HK-2 (cell line): ENCODE measurements around the gene NR5A1.

Experiments used
- DNase-seq: peaks from one replicate; pipeline ENCODE4 v3.0.0-alpha.2; 2018; ENCODE audit not compliant: unreplicated experiment

Gene NR5A1

DNA sequence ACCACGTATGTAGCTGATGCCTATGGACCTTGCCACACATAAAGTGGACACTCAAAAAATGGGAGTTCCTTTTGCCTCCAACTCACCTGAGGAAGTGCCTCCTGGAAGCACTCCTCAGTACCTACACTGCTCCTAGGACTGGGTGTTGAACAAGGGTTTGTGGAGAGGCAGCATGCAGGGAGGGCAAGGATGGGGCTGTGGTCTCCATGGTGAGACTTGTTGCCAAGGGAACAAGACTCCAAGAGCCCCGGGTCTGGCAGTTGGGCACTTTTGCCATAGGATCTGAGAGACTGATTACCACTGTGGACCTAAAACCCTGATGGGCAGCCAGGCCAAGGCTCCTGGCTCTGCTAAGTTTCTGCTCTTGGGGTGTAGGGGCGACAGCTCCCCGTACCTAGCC, 6.9 kb upstream of the NR5A1 start:
- DNase-seq = no peak

DNA sequence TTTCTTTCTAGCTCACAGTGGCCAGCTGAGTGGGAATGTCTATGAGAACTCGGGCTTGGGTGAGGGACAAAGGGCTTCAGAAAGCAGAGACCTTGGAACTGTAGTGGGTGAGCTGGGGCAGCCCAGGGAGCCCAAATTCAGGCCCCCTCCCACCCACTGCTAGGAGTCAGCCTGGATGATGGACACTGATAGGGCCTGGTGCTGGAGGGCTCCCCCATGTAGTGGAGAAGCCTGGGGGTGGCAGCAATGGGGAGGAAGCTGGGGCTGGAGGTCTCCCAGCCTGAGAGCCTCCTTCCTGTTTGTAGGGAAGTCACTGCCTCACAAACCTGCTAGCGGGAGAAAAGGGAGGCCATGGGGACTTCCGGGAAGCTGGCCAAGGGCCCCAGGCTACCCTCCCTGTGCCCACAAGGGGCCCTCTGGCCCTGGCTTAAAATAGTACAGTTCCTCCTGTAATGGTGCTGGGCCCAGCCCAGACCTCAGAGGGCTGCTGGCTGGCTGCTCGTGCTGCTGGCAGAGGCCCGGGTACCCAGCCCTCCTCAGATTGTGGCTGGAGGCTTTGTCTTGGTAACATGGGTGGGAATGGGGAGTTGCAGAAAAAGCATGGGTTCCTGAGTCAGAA, 6.3 kb upstream of the NR5A1 start:
- DNase-seq = no peak

GRCh38 chr9:124512806-124513204, 5.6 kb upstream of the NR5A1 start:
- no peak for DNase-seq

DNA sequence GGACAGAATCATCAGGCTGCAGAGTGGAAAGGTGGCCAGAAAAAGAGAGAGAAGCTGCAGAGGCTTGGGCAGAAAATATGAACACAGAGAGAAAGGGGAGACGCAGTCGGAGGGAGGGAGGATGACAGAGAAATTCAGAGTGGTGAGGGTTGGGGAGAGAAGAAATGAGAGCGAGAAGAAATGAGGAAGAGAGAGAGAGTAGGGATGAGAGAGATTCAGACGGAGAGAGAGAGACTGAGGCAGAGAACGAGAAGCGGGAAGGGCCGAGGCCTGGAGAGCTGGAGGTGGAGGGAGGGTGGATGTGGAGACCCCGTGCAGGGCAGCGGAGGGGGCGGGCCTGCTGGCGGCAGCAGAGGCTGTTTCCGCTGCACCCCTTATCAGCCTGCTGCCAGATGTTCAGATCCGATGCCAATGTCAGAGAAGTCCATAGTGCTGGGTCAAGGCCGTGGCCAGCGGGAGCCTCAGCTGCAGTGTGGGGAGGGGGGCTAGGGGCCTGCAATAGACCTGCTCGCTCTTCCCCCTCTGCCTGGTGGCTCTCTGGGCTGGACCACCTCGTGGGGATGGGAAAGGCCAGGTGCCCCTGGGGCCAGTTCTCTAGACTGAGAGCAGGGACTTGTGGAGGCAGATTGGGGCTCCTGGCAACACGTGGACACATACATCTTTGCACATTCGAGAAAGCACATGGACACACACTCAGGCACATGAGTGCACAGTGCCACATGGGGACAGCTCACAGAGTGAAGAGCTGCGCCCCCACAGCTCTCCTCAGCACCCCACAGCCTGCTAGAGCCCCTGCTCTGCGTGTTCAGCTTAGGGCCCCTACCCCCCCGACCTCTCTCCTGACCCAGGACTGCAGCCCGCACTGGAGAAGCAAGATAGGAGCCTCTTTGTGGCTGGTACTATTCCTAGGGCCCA, 4.9 kb upstream of the NR5A1 start:
- DNase-seq = no peak

DNA sequence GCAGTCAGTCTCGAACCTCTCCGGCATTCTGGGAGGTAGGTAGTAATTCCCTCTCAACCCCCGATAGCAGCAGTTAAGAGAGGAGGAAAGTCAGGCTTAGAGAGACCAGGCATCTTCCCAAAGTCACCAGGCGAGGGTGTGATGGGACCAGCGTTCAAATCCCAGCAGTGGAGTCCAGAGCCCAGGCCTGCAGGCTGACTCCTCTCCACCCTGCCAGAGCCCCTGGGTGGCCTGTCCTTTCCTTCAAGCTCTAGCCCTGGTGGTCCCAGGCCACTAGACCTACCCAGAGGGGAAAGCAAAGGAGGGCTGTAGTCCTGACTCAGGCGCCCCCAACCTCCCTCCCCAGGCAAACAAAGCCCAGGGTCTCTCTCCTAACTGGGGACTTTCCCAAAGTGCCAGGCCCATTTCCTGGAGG, 4.2 kb upstream of the NR5A1 start:
- DNase-seq = no peak

- DNase-seq = no peak
Measured at GRCh38 chr9:124510650-124511425, 3.6 kb upstream of the NR5A1 start.

DNA sequence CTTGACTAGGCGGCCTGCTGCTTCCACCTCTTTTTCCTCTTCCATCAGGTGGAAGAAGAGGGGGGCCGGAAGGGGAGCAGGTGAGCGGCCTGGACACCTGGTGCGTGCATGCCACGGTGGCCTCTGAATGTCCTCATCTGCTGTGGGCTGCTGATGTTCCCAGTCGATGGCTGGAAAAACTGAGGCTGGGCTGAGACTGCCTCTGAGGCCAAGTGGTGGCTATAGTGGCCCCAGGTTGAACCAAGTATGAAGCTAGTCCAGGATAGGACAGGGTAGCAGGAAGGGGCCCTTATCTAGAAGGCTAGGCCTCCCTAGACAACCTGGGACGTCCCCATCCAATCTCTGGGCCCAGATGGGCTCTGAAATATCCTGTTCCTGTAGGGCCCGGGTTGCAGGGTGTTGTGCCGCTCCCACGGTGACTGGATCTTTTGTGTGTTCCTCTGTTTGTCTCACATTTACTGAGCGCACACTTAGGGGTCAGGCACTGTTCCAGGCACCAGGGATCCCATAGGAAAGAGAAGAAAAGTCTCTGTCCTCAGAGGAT, 753 bp upstream of the NR5A1 start:
- no peak for DNase-seq

DNA sequence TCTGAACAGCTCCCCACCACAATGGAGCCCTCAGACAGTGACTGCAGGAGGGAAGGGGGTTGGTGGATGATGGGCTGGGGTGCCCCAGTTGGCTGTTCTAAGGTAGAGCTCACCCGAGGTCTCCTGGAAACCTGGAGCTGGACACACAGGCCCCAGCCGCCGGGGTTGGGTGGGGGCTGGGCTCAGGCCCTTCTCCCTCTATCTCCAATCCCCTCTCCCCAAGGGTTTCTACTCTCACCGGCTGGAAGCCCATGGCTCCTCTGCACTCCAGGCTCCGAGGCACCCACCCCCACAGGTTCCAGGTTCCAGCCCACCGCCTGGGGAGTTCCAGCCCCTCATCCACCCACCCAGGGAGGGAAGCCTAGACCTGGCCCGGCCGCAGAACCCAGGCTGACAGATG, 766 bp downstream of the NR5A1 start:
- DNase-seq = no peak

DNA sequence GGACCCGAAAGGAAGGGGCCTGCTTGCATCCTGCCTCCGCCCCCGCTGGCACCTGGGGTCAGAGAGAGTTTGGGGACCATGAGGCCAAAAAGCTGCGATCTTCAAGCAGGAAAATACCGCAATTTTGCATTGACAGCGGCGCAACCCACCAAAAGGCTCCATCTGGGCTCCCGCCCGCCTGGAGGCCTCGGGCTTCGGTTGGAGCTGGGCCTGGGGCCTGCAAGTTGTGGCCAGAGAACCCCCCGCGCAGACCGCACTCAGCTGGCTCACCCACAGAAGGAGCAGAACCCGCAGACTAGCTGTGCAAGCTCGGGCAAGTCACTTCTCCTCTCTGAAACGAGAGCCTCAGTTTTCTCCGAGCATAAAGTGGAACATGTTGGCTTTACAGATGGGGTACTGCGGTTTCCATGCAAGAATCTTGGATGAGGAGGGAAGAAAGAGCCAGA, 1.3 kb downstream of the NR5A1 start:
- DNase-seq = no peak

GRCh38 chr9:124505006-124505900, 1.9 kb downstream of the NR5A1 start:
- no peak for DNase-seq

DNA sequence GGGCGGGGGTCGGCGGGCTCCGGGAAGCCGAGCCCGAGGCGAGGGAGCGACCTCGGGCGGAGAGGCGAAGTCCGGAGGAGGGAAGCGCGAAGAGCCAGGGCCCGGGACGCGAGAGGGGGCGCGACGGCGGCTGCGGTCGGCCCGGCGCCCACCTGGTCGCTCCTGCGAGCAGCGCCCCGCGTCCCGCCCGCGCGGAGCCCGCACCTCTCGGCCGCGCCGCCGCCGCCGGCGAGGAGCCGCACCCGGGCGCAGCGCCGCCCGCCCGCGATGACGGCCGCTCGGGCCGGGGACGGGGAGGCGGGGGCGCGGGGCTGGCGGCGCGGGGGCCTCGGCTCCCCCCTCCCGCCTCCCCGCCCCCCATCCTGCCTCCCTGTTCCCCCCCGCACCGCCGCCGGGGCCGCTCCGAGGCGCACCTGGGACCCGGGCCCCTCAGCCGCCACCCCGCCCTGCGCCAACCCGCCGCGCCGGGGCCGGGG, 2.6 kb downstream of the NR5A1 start:
- no peak for DNase-seq

- no peak for DNase-seq
Measured at GRCh38 chr9:124503713-124504529, 3.3 kb downstream of the NR5A1 start.

GRCh38 chr9:124502711-124503702, 4.2 kb downstream of the NR5A1 start:
- DNase-seq = no peak

DNA sequence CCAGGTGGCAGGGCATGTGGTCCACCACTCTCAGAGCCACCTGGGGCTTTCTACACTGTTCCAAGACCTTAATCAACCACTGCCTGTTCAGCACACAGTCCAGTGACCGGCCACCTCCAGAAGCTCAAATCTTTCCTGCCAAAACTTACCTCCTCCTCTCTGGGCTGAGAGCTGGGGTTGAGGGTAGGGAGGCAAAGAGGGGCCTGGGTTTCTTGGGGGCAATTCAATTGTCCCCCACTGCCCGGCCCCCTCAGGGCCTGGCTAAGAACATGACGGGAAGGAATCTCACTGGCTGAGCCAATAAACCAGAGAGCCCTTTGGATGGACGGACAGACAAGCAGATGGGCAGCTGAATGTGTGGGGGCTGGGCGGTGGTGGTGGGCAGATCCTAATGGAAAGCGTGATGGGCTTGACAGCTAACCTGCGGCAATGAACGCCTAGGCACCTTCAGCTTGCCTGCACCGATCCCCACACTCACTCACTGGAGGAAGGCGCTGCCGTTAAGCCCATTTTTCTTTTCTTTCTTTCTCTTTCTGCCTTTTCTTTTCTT, 5.4 kb downstream of the NR5A1 start:
- DNase-seq = no peak

DNA sequence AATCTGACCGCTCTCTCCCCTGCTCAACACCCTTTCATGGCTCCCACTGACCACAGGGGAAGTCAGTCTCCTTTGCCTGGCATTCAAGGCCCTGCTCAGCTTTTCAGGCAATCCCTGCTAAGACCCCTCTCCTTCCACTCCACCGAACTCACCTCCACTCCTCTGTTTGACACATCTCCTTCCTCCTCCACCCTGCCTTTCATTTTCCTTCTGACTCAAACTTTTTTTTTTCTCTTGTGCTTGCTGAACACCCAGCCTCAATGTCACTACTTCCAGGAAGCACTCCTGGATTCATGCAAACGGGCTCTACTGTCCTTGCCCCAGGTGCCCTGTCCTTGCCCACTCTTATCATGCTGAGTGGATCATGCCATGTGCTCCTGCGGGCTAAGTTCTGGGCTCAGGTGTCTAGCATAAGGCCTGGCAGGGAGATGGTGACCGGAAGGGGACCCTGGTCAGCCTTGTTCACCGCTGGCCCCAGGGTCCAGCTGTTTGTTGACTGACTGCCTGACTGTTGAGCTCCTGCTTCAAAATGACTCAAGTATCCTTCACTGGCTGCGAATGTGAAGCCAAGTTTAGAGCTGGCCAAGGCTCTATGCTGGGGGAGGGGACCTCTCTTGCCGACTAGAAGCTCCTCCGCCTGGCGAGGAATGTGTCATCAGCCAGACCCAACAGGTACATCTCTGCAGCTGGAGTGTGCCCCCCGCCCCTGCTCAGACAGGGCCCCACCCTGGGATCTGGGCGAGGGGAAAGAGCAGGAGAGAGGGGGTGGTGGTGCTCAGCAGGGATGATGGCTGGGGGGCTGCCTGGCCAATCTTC, 6.2 kb downstream of the NR5A1 start:
- DNase-seq = no peak

DNA sequence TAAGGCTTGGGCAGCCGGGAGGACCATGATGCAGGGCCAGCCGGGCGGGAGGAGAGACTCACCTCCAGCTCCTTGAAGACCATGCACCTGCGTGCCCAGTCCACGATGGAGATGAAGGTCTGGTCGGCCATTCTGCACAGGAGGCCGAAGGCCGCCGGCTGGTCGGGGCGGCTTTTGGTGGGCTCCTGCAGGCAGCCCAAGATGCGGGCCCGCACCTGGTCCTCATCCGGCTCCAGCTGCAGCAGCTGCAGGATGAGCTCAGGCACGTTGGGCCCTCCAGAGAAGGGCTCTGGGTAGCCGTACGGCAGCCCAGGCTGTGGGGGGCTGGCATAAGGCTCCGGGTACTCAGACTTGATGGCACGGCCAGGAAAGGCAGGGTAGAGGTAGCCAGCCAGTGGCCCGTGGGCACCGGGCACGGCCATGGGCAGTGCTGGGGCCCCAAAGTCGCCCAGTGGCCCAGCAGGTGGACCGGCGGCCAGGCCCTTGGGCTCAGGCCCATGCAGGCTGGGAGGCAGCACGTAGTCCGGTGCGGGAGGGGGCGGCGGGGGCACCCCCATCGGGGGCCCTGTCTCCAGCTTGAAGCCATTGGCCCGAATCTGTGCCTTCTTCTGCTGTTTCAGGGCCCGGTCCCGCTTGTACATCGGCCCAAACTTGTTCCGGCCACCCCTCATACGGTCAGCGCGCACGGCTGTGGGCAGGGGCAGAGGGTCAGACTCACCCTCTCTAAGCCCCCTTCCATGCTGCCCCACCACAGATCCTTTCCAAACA, 7.0 kb downstream of the NR5A1 start:
- DNase-seq = no peak

DNA sequence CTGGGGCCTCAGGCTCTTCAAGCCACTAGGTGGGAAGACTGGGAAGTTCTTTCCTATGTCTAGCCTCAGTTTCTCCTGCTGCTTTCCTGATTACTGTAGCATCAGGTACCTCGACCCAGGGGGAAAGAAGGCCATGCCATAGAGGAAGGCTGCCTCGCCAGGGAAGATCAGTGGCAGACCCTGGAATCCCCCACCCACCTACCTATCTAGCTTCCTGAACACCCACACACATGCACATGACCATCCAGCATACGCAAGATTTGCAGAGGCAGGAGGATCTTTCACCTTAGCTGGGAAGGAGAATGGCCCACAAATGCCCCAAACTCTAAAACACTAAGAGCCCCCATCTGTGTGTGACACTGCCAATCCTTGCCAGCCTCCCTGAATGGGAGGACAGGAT, 8.0 kb downstream of the NR5A1 start:
- no peak for DNase-seq
